HG02884 (cell line): ENCODE results near the gene TBC1D22A.
"Not testable (repeated sequence)": the region's sequence is repeated elsewhere in the genome, so short reads cannot be mapped to it uniquely, and the experiment has no call there.

Experiments
- ATAC-seq: cut with Tn5 transposase; IDR thresholded peaks from one replicate; pipeline ENCODE4 v1.9.1; 2021; ENCODE audit warnings: mild to moderate bottlenecking, moderate library complexity; ENCODE audit not compliant: unreplicated experiment

Gene TBC1D22A

DNA sequence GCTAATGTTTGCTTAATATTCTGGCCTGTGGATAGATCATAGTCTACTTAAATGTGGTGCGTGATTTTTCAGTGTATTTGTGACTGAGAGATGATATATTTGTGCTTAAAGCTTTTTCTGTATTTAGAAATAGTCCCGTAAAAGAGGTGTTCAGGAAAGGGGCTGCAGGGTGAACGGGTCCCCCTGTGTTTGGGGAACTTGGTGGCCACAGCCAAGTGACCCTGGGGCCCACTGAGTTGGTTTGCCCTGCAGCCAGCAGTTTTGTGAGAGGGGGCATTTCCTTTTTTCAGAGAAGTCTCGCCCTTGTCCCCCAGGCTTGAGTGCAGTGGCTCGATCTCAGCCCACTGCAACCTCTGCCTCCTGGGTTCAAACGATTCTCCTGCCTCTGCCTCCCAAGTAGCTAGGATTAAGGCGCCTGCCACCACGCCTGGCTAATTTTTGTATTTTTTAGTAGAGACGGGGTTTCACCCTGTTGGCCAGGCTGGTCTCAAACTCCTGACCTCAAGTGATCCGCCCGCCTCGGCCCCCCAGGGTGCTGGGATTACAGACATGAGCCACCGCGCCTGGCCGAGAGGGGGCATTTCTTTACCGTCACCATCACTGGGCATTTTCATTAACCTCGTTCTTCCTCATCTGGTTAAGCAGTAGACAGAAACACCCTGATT, 287.4 kb downstream of the TBC1D22A start:
- ATAC-seq = not testable (repeated sequence)

DNA sequence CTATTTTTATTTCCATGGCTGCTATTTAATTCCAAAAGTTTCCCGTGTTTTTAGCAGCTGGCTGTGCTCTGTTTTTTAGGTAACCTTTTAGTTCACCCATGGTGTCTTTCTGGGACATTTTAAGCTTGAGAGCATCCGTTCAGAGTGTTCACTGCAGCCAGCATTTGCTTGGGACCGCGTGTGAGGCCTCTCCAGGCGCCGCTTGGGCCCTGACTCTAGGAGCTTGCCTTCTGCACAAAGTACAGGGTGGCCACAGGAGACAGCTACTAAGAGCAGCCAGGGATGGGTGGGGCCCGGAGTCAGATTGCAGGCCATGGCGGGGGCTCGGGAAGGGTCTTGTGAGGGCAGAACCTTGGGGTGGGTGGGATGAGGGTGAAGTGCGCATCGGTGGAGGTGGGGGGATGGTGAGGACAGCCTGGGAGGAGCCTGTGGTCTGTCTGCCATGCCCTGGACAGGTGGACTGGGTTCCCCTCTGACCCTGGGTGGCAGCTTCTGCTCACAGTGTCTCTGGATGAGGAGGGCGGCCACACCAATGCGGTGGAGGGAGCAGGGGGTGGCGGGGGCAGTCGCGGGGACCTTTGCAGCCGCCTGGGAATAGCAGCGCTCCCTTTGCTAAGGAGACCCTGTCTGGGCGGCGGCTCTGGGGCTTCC, 288.1 kb downstream of the TBC1D22A start:
- ATAC-seq = no peak

DNA sequence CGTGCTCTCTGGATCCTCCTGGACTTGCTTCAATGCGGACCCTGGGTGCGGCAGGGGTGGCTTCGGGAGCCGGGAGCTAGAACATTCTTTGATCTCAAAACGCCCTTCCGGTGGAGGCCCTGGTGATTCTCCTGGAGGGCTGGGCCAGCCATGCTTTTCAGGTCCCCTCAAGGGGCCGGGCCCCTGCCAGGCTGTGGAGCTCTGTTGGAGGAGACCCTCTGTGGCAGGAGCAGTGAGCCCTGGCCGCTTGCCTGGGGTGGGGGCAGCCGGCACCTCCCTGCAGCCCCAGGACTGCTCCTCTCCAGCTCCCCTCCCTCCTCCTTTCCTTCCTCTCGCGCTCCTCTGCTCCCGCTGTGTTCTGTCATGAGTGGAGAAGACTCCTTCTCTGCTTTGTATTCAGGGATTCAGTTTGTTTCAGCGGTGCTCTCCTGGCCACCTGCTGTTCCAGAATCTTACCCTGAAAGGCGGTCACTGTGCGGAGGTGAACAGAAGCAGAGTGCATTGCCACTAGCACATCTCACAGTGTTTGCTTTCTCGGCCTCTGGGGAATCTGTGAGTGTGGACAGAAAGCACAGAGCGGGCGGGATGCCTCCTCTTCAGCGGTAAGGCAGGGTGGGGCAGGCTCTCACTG, 289.1 kb downstream of the TBC1D22A start:
- no peak for ATAC-seq

DNA sequence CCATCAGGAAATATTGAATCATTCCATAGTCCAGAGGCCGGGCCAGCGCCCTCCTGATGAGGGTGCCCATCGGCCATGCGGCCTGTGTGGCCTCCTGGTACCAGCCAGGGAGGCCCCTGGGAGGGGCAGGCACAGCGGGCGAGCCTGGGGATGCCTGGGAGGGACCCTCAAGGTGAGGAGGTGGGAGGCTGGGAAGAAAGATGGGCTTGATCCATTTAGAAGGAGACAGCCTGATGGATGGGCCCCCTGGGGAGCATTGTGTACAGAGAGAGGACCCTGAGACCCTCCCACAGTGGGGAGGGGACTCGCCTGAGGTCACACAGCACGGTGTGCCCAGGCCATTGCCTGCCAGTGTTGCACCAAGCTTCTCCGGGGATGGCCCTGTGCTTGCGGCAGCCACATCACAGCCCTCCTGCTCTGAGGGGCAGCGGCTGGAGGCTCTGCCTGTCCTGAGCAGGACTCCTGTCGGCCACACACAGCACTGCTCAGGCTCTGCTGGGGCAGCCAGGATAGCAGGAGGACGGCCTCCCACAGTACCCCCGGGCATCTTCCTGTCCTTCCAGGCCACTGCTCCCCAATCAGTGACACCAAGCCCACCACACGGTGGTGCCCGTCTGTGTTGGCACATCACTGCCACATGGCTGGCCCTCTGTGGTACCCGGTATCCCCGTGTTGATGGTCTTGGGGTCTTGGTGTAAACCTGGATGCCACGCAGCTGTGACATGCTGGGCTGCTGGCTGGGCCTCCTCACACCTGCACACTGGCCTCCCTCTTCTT, 290.0 kb downstream of the TBC1D22A start:
- no peak for ATAC-seq

DNA sequence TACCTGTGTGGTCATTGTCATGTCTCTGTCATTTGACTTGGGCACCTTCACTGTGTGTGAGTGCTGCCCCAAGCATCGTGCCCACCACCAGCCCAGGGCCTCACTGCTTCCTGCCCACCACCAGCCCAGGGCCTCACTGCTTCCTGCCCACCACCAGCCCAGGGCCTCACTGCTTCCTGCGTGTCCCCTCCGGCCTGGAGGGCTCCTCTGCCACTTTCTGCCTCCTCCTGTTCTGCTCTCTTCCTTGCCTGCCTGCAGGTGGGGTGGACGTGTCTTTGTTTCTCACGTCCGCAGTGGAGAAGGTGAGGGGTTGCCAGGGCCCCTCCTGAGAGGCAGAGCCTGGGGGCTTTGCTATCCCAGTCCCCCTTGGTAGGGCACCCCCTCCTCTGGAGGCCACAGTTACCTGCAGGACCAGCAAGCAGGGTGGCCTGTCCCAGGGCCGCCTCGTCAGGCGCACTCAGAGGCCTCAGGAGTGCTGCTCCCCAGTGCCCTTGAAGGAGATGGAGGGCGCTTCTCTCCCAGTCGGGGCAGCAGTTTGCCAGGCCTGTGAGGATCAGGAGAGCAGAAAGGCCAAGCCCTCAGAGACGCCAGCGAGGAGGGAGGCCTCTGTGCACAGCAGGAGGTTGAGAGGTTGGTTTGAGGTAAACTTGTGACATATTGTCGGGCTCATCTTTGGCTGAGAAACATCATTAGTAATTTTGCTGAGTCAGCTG, 290.7 kb downstream of the TBC1D22A start:
- ATAC-seq = no peak

DNA sequence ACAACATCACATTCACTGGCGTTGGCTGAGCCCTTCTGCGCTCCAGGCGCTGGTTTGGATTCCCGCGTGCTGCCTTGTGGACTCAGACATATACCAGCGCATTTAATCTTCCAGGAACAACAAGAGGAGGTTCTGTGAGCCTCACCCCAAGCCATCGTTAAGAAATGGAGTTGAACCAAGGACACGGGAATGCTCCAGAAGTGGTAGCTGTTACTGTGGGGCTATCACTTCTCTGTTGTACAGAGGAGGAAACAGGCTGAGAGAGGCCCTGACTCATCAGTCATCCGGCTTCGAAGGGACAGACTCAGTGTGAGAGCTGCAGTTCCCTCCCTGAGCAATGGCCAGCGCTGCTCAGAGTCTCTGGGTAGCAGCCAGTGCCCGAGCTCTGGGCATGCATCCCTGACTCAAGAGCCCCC, 291.3 kb downstream of the TBC1D22A start:
- no peak for ATAC-seq

DNA sequence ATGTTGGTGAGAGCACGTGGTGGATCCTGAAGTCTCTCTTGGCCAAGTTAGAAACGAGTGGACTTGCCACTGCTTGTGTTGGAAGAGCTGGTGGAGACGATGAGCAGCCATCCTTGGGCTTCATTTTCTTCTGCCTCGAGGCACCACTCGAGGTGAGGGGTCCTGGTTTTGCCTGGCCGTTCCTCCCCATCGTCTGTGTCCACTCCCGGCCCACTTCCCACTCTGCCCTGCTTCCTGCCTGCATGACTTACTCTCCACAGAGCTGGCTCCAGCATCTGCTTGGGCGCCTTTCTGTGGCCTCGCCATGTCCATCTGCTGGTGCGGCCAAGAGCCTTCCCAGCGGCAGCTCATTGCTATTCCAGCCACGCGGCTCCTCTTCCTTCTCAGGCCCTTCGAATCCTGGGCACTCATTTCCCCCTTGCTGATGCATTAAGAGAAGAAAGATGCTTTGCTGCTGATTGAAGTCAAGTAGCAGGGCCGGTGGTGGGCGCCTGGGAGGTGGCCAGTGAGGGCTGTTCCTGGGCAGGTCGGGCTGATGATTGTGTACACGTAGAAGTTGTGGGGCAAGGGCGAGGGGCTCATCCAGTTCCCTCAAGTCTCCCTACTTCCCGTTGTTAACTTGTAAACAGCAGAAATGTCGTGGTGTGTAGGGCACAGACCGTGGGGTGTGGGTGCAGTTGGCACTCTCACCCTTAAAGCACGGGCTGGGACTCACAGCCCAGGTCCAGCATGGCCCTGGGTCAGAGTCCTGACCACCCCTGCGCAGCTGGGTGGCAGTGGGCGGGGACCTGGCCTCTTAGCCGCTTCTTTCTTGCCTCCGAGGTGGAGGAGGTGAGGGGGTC, 292.0 kb downstream of the TBC1D22A start:
- no peak for ATAC-seq

DNA sequence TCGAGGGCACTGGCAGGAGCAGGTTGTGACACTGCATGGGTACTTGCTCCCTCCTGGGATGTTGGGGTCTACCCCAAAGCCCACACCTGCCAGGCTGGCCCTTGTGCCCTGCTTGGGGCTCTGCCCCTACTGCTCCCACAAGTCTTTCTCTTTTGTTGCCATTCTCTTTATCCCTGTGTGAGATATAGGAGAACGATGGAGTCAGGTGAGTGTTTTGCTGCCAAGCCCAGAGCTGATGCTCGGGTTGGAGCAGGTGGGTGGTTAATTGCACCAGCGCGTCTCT, 292.6 kb downstream of the TBC1D22A start:
- ATAC-seq = no peak

DNA sequence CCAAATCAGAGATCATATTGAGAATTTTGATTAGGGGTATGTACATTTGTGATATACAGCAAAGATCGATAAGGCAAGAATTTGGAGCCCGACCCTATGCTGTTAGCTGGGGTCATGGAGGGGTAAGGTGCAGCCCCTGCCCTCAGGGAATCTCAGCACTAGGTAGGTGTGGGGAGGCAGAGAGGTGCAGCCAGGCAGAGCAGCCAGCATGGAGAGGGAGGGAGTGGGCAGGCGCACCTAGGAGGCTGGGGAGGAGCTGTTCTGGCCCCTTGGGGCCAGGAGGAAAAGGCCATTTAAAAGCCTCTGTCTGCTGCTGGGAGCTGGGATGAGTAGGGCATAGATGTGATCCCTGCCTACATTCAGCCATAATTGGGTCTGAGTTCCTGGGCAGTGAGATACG, 293.0 kb downstream of the TBC1D22A start:
- ATAC-seq = no peak

DNA sequence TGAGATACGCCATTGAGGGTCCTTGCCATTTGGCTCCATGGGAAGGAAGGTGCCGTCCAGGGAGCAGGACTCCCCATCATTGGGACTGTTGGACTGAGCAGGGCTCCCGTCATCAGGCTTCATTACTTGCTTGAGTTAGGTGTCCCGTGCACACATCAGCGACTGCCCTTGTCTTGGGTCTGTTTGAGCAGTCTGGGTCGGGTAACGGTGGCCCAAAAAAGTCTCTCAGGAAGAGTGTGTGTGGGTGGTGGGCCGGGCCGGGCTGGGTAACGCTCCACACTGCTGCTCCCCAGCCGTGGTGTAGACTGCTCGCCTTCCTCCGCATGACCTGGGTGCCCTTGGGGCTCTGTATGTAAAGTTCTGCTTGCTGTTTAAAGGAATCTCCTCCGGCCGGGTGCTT, 293.5 kb downstream of the TBC1D22A start:
- ATAC-seq = no peak

DNA sequence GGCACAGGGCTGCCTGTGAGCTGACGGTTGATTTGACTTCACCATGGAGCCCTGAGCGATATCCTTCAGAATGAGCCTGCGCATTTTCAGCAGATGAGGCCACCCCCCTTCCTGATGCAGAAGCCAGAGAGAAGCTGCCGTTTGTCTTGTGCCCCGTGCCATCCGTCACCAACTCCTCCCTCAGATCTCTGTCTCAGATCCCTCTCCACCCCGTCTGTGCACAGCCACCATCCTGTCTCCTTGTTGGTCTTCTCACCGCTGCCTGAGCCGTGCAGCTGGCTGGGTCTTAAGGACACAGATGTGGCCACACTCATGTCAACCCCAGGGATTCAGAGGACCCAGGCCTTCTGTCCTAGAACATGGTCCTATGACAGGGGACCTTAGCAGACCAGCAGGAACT, 293.9 kb downstream of the TBC1D22A start:
- ATAC-seq = no peak

DNA sequence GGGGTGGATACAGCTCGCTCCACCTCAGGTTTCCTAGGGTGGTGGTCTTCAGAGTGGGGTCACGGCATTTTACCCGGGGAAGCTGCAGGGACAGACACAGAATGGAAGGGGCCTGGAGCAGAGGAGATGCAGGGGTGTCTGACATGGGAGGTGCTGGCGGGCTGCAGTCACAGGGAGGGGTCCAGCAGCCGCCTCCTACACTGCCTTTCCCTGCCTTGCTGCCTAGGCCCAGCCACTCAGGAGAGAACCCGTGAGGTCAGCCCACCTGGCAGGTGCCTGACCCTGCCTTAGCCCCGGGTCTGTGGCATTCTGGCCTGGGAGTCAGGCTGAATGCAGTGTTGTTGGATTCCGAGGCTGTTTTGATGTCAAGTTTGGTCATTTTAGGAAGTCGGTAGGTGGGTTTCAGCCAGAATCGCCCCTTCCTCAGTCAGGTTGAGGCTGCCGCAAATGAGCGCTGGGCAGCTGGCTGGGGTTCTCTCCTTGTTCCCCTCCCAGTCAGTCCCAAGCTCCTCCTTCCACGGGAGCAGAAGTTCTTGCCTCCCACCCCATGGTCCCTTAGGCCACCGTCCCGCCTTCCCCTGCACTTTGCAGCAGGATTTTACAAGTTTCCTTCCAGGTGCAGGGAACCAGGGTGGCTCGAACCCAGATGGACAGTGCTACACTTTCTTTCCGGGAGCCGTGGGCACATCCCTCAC, 294.5 kb downstream of the TBC1D22A start:
- no peak for ATAC-seq

DNA sequence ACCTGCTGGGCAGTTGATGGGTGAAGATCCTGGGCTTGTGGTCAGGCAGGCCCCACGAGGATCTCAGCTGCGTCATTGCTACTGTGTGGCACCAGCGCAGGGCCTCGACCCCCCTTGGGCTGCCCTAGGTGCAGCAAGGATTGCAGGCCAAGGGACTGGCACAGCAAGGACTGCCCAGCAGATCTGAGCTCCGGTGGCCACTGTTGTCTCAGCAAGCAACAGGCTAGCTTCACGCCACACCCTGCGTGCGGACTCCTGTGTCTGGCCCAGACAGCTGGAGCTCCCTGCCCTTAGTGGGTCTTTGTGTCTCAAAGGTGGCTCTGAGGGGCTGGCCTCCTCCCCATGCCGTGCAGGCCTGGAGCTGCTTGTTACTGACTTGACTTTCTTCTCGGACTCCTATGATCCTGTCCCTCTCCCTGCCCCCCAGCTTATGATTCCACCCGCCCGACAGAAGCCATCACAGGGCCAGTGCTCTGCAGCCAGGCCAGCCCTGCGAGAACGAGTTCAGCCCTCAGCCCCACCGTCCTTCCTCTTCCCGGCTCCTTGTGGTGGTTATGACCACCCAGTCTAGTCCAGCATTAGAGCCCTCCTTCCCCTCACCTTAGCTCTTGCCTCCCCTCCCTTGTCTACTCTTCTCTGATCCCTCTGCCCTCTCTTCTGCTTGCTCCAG, 295.6 kb downstream of the TBC1D22A start:
- ATAC-seq = no peak

DNA sequence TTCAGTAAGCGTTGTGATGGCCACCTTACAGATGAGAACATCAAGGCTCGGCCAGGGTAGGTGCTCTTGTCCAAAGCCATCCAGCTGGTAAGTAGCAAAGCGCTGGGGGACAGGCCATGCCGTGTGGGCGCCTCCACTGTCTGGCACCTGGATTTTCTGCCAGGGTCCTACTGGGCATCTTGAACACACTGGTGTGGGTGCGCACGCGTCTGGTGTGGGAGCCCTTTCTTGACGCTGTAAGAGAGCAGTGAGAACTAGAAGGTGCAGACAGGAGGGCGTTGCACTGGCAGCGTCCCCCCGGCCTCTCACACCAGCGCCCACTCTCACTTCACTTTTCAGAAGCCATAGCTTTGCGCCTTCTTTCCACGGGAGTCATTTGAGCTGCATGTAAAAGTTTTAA, 296.6 kb downstream of the TBC1D22A start:
- ATAC-seq = no peak

DNA sequence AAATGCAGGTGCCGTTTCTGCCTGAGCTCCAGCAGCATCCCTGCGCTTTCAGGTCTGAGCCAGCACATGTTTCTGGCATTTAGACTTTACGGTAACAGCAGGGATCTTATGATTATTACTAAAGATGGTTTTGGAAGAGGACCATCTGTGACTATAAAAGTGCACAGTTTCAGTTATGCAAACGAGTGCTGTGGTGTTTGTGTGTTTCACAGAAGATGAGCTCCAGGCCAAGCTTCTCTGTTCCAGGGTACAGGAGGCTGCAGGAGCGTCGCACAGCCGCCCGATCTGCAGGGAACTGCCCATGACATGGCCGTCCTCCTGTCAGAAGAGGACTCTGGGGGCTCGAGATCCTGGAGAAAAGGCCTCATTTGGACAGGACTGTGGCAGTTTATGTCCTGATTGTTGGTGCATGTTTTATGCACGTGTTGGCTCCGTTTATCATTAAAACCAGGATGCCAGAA, 297.3 kb downstream of the TBC1D22A start:
- no peak for ATAC-seq

DNA sequence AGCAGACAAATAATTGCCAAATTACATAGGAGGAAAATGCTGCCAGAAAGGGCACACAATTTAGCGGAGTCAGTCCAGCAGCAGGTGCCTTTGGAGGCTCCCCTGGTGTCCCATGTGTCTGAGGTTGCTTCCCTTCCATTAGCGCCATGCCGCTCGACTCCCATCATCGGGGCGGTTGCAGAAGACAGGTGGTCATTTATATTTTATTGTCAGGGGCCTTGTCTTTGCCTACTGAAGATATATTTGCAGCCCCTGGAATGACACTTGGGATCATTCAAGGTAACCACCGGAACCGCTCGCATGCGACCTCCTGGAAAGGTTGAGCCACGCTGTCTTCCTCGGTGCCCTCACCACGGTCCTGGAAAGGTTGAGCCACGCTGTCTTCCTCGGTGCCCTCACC, 298.3 kb downstream of the TBC1D22A start:
- ATAC-seq = no peak

DNA sequence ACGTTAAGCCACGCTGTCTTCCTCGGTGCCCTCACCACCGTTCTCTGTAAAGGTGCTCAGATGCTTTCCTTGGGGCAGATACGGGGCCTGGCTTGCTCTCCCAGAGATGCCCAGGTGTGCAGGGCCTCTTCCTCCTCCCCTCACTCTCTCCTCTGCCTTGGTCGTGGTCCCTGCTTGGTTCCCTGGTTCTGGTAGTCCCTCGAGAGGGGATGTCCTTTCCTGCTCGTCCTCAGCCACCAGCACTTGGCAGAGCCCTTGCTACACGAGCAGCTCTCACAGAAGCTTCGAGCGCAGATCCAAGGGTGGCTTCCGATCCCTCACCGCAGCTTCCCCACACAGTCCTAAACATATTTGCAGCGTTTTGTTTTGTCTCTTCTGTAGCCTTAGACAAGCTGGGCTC, 298.8 kb downstream of the TBC1D22A start:
- ATAC-seq = no peak

DNA sequence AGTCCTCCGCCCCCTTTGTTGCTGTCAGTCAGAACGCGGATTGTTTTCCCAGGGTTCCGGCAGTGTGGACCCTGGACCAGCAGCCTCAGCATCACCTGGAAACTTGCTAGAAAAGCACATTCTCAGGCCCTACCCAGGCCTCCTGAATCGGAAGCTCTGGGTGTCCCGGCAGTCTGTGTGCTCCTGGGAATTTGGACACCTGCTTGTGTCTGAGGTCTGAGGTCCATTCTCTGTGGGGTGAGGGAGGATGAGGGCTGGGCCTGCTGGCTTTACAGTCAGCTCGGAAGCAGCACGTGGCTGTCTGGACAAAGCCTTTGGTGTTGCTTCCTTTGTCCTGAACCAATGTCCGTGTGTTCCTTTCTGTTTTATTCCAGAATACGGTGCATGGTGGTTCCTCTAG, 299.7 kb downstream of the TBC1D22A start:
- no peak for ATAC-seq

DNA sequence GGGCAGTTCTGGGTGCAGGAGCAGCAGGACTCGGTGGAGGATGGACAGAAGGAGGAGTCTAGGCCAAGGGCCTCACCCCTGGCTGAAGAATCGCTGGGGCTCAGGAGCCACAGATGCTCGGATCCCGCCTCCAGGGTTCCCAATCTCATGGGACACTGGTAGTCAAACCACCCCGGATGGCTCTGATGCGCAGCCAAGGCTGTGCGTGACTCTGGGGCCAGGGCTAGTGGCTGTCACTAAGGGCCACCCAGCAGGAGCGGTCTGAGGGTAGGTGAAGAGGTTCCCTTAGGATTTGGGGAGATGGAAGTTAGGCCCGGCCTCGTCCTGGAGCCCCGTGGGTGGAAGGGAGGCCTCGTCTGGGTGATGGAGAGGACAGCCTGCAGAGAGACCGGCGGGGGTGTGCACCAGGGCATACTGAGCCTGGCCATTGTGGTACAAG, 300.6 kb downstream of the TBC1D22A start:
- ATAC-seq = no peak
